Smooth muscle cell (in vitro differentiated cells): ENCODE results near the gene VANGL2. TPM values are rescaled to one million over a fixed set of nuclear protein-coding genes. Genes with fewer than 3 reads are reported as not detected.

ENCODE experiments used
- DNase-seq: peaks from one replicate; lab custom pipeline; 2025; ENCODE audit not compliant: unreplicated experiment; lab: John Stamatoyannopoulos, UW
- H2AFZ ChIP-seq: fragments of 200-600 bp; sonication (generic); 2 replicates; pipeline ENCODE4 v1.6.0; 2016; ENCODE audit warnings: antibody characterized with exemption, low read depth, mild to moderate bottlenecking
- H3F3A ChIP-seq: fragments of 200-600 bp; sonication (generic); 2 replicates; pipeline ENCODE4 v1.6.0; 2017; ENCODE audit warnings: antibody characterized with exemption, low read depth
- H3K27ac ChIP-seq: fragments of 200-600 bp; sonication (generic); 2 replicates; pipeline ENCODE4 v1.5.1; 2016; ENCODE audit warnings: low read depth, mild to moderate bottlenecking
- H3K27me3 ChIP-seq: fragments of 200-600 bp; sonication (generic); 2 replicates; pipeline ENCODE4 v1.6.1; 2016; ENCODE audit warnings: low read depth, mild to moderate bottlenecking
- H3K36me3 ChIP-seq: fragments of 200-600 bp; sonication (generic); 2 replicates; pipeline ENCODE4 v1.5.1; 2016; ENCODE audit warnings: low read depth
- H3K4me1 ChIP-seq: fragments of 200-600 bp; sonication (generic); 2 replicates; pipeline ENCODE4 v1.5.1; 2016; ENCODE audit warnings: low read depth
- H3K4me2 ChIP-seq: fragments of 200-600 bp; sonication (generic); 2 replicates; pipeline ENCODE4 v1.6.0; 2016; ENCODE audit warnings: mild to moderate bottlenecking
- H3K4me3 ChIP-seq: fragments of 200-600 bp; sonication (generic); 2 replicates; pipeline ENCODE4 v1.5.1; 2016; ENCODE audit warnings: mild to moderate bottlenecking
- H3K79me2 ChIP-seq: fragments of 200-600 bp; sonication (generic); 2 replicates; pipeline ENCODE4 v1.6.0; 2016; ENCODE audit warnings: low read depth, mild to moderate bottlenecking
- H3K9ac ChIP-seq: fragments of 200-600 bp; sonication (generic); 2 replicates; pipeline ENCODE4 v1.6.0; 2016; ENCODE audit warnings: low read depth
- H3K9me3 ChIP-seq: fragments of 200-600 bp; sonication (generic); replicated peaks from 2 replicates; pipeline ENCODE4 v1.5.1; 2016; ENCODE audit warnings: low read depth
- H4K20me1 ChIP-seq: fragments of 200-600 bp; sonication (generic); 2 replicates; pipeline ENCODE4 v1.6.0; 2016; ENCODE audit warnings: low read depth
- CTCF ChIP-seq: fragments of 200-600 bp; sonication (generic); IDR thresholded peaks from 2 replicates; pipeline ENCODE4 v1.5.1; 2017; ENCODE audit warnings: borderline replicate concordance, mild to moderate bottlenecking, antibody characterized with exemption; ENCODE audit not compliant: insufficient read depth, poor library complexity, severe bottlenecking
- WGBS: methylation state at CpG from one replicate; pipeline ENCODE4 v1.1.7; 2016; ENCODE audit warnings: low lambda C conversion rate; 5-methylcytosine and 5-hydroxymethylcytosine counted together
- polyA plus RNA-seq: library from polyadenylated mRNA; unstranded; fragments of >200 nt; fragmentation: Nextera tagmentation; extraction: Ambion mirVana; gene quantifications from 2 replicates; pipeline ENCODE4 v1.2.1, GENCODE V29; 2016
- total RNA-seq: library from RNA; depleted of rRNA; stranded (reverse); fragments of >200 nt; gene quantifications from 2 replicates; pipeline ENCODE4 v1.2.3, GENCODE V29; 2014

VANGL2 gene
- total and polyA plus RNA-seq, 2 experiments from 2014 or later = 7.1 to 12.2 TPM

- 60% methylated on average over 3 of the region's 3 CpGs for whole genome bisulfite sequencing
- no peak for DNase-seq
Observed at GRCh38 chr1:160403244-160403643, 2.9 kb downstream of the VANGL2 start.

GRCh38 chr1:160404094-160404493, 3.7 kb downstream of the VANGL2 start:
- Histone ChIP-seq H3K4me1 (peaks cover 60% of the 10 kb centered on the region), H3F3A (no peaks in the 10 kb centered on the region), H2AFZ (no peak overlapping the region), H3K4me3 (no peak overlapping the region), H3K4me2 (no peak overlapping the region), H4K20me1 (peaks cover 15% of the 10 kb centered on the region), H3K27me3 (no peaks in the 10 kb centered on the region), H3K36me3 (no peaks in the 10 kb centered on the region), H3K79me2 (peaks cover 11% of the 10 kb centered on the region), H3K9ac (no peak overlapping the region), H3K27ac (no peak overlapping the region), H3K9me3 (no peaks in the 10 kb centered on the region)
- no peak for TF ChIP-seq CTCF
- WGBS = 87% methylated on average over 3 of the region's 3 CpGs
- DNase-seq = no peak

More at GRCh38 chr1:160403244-160403643, 2.9 kb downstream of the VANGL2 start:
- H3K79me2 ChIP-seq = peaks cover 11% of the 10 kb centered on the region
- TF ChIP-seq CTCF = no peak
- no peaks in the 10 kb centered on the region for H3K27me3 ChIP-seq
- H3K27ac ChIP-seq = no peak overlapping the region
- H3K9ac ChIP-seq = no peak overlapping the region
- no peak overlapping the region for H3K4me3 ChIP-seq
- no peak overlapping the region for H3K4me2 ChIP-seq
- no peaks in the 10 kb centered on the region for H3F3A ChIP-seq
- H3K4me1 ChIP-seq = peaks cover 58% of the 10 kb centered on the region
- H3K36me3 ChIP-seq = no peaks in the 10 kb centered on the region
- no peaks in the 10 kb centered on the region for H3K9me3 ChIP-seq
- H4K20me1 ChIP-seq = peaks cover 7% of the 10 kb centered on the region
- no peak overlapping the region for H2AFZ ChIP-seq

DNA sequence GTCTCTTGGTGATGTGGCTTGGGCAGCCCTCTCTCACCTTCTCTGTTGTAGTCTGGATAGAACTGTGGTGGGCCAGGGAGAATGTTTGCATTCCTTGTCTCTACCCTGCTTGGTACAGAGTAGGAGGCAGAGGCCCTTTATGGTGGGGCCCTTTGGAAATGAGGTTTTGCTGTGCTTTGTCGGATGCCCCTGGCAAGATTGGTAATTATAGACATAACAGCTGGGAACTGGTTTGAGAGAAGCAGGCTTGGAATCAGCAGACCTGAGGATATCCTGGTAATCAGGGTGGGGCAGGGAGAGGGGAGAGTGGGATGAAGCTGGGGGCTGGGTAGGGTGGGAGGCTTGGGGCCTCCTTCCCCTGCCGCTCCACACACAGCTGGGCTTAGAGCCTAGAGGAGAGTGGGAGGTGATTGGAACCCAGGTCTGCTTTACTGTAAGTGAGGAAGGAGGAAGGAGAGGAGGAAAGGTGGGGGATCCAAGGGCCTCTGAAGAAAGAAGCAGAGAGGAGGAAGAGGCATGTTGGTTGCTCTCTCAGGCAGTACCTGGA, 5.0 kb downstream of the VANGL2 start:
- 78% methylated on average over 2 of the region's 2 CpGs for WGBS
- peaks cover 10% of the 10 kb centered on the region for H3K79me2 ChIP-seq
- H3F3A ChIP-seq = no peaks in the 10 kb centered on the region
- H3K4me3 ChIP-seq = no peak overlapping the region
- peaks cover 63% of the 10 kb centered on the region for H3K4me1 ChIP-seq
- no peaks in the 10 kb centered on the region for H3K27me3 ChIP-seq
- H2AFZ ChIP-seq = no peak overlapping the region
- no peak overlapping the region for H3K9ac ChIP-seq
- DNase-seq = no peak
- no peak overlapping the region for H3K27ac ChIP-seq
- peaks cover 17% of the 10 kb centered on the region for H4K20me1 ChIP-seq
- H3K9me3 ChIP-seq = no peaks in the 10 kb centered on the region
- peak overlapping the region; percentile 21 for H3K4me2 ChIP-seq
- H3K36me3 ChIP-seq = no peaks in the 10 kb centered on the region
- no peak for TF ChIP-seq CTCF
